T-helper 22 cell (primary cell): ENCODE data around the gene CRHR1.

Source experiments
- DNase-seq: peaks from one replicate; pipeline ENCODE4 v3.0.0-alpha.2; 2020; ENCODE audit warnings: low read depth

Gene CRHR1

GRCh38 chr17:45759761-45760160 is 24.4 kb upstream of the CRHR1 start:
- no peak for DNase-seq

GRCh38 chr17:45761957-45762565 is 22.1 kb upstream of the CRHR1 start:
- DNase-seq, result no peak

- no peak for DNase-seq
Measured at GRCh38 chr17:45763182-45763581, 20.9 kb upstream of the CRHR1 start.

GRCh38 chr17:45764479-45764878 is 19.6 kb upstream of the CRHR1 start:
- DNase-seq, result no peak

- DNase-seq, result no peak
Measured at GRCh38 chr17:45768000-45768399, 16.1 kb upstream of the CRHR1 start.

- DNase-seq, result no peak
Measured at GRCh38 chr17:45770632-45771270, 13.4 kb upstream of the CRHR1 start.

GRCh38 chr17:45771271-45771959 is 12.7 kb upstream of the CRHR1 start:
- DNase-seq, result no peak

- no peak for DNase-seq
Measured at GRCh38 chr17:45775148-45775547, 9.0 kb upstream of the CRHR1 start.

GRCh38 chr17:45775576-45776011 is 8.5 kb upstream of the CRHR1 start:
- no peak for DNase-seq

- no peak for DNase-seq
Measured at GRCh38 chr17:45776896-45777295, 7.2 kb upstream of the CRHR1 start.

- DNase-seq, result no peak
Measured at GRCh38 chr17:45777388-45777787, 6.7 kb upstream of the CRHR1 start.

- no peak for DNase-seq
Measured at GRCh38 chr17:45780921-45781320, 3.2 kb upstream of the CRHR1 start.

- DNase-seq, result no peak
Measured at GRCh38 chr17:45782889-45783592, 1.1 kb upstream of the CRHR1 start.

GRCh38 chr17:45783593-45784292 is 377 bp upstream of the CRHR1 start:
- no peak for DNase-seq

- DNase-seq, result no peak
Measured at GRCh38 chr17:45784741-45785479, 790 bp downstream of the CRHR1 start.

GRCh38 chr17:45785480-45786193 is 1.5 kb downstream of the CRHR1 start:
- DNase-seq, result no peak

GRCh38 chr17:45786349-45786748 is 2.2 kb downstream of the CRHR1 start:
- DNase-seq, result no peak

GRCh38 chr17:45787044-45787443 is 2.9 kb downstream of the CRHR1 start:
- DNase-seq, result no peak

GRCh38 chr17:45787656-45788055 is 3.5 kb downstream of the CRHR1 start:
- DNase-seq, result no peak

- no peak for DNase-seq
Measured at GRCh38 chr17:45788057-45788456, 3.9 kb downstream of the CRHR1 start.

- no peak for DNase-seq
Measured at GRCh38 chr17:45789874-45790273, 5.8 kb downstream of the CRHR1 start.
